CD14-positive monocyte (primary cell): Measurements from ENCODE around the gene RIC3. TPM values are rescaled to one million over a fixed set of nuclear protein-coding genes. Genes with fewer than 3 reads are reported as not detected.

Experiments used
- DNase-seq, 3 donors: peaks; one replicate each; pipeline ENCODE4 v3.0.0-alpha.2; 2011 to 2022
- H2AFZ ChIP-seq: 2 replicates; pipeline ENCODE4 v1.6.0; 2012; ENCODE audit warnings: mild to moderate bottlenecking, low read depth, low read length, inconsistent platforms; ENCODE audit not compliant: insufficient read depth, poor library complexity, severe bottlenecking
- H3K27ac ChIP-seq, 2 donors: 1 replicate in 1 of 2; 2 replicates in 1 of 2; pipeline ENCODE4 v1.5.1; 2012 to 2013; ENCODE audit warnings: low read length in 2 of 2, control low read depth in 1 of 2, inconsistent platforms in 1 of 2, low read depth in 1 of 2, mild to moderate bottlenecking in 1 of 2
- H3K27me3 ChIP-seq, 2 donors: one replicate each; pipeline versions ENCODE4 v1.6.0 to v1.6.1; 2011 to 2013; ENCODE audit warnings: low read length in 2 of 2; ENCODE audit not compliant: control insufficient read depth in 2 of 2, insufficient read depth in 2 of 2
- H3K36me3 ChIP-seq, 2 donors: replicated peaks in 1 of 2; 1 replicate in 1 of 2; 2 replicates in 1 of 2; pipeline versions ENCODE4 v1.5.1 to v1.6.1; 2012 to 2013; ENCODE audit warnings: low read length in 2 of 2, control low read depth in 1 of 2, inconsistent platforms in 1 of 2, mild to moderate bottlenecking in 1 of 2; ENCODE audit not compliant: insufficient read depth in 2 of 2, control insufficient read depth in 1 of 2
- H3K4me1 ChIP-seq, 2 donors: 1 replicate in 1 of 2; 2 replicates in 1 of 2; pipeline versions ENCODE4 v1.5.1 to v1.6.1; 2012 to 2013; ENCODE audit warnings: low read length in 2 of 2, control low read depth in 1 of 2, inconsistent platforms in 1 of 2, mild to moderate bottlenecking in 1 of 2, moderate library complexity in 1 of 2; ENCODE audit not compliant: insufficient read depth in 2 of 2, control insufficient read depth in 1 of 2
- H3K4me2 ChIP-seq: replicated peaks from 2 replicates; pipeline ENCODE3; 2012; ENCODE audit warnings: low read length, moderate library complexity, mild to moderate bottlenecking; ENCODE audit not compliant: poor library complexity, severe bottlenecking; ENCODE audit errors: extremely low read depth
- H3K4me3 ChIP-seq, 3 experiments: fragments of 200-600 bp in 1 of 3; sonication (generic) in 1 of 3; replicated peaks in 1 of 3; 1 replicate in 2 of 3; 2 replicates in 1 of 3; pipeline ENCODE4 v1.5.1; 2011 to 2013; ENCODE audit warnings: low read length in 3 of 3, mild to moderate bottlenecking in 3 of 3, control low read depth in 2 of 3, low read depth in 2 of 3, inconsistent platforms in 1 of 3, moderate library complexity in 1 of 3
- H3K79me2 ChIP-seq: 2 replicates; pipeline ENCODE4 v1.6.0; 2012; ENCODE audit warnings: mild to moderate bottlenecking, control low read depth, inconsistent platforms, low read length, moderate library complexity; ENCODE audit not compliant: insufficient read depth
- H3K9ac ChIP-seq: 2 replicates; pipeline ENCODE4 v1.6.0; 2017; ENCODE audit warnings: low read length, mild to moderate bottlenecking; ENCODE audit not compliant: insufficient read depth, poor library complexity, severe bottlenecking
- H3K9me3 ChIP-seq, 2 donors: replicated peaks in 1 of 2; 1 replicate in 1 of 2; 2 replicates in 1 of 2; pipeline versions ENCODE4 v1.5.1 to v1.6.1; 2012 to 2013; ENCODE audit warnings: low read length in 2 of 2, control low read depth in 1 of 2; ENCODE audit not compliant: control insufficient read depth in 1 of 2, insufficient read depth in 1 of 2
- H4K20me1 ChIP-seq: 2 replicates; pipeline ENCODE4 v1.6.0; 2012; ENCODE audit warnings: mild to moderate bottlenecking, low read length, control low read depth, moderate library complexity; ENCODE audit not compliant: insufficient read depth
- H3K27ac Mint-ChIP-seq, 7 donors: one replicate each; pipeline ENCODE4 v1.8.0; 2020; ENCODE audit warnings: mild to moderate bottlenecking in 7 of 7, mixed read lengths in 7 of 7, moderate library complexity in 6 of 7, inconsistent platforms in 2 of 7
- H3K27me3 Mint-ChIP-seq, 3 donors: one replicate each; pipeline ENCODE4 v1.8.0; 2021 to 2022; ENCODE audit warnings: low read depth in 3 of 3, mild to moderate bottlenecking in 3 of 3, mixed read lengths in 3 of 3, moderate library complexity in 3 of 3, inconsistent platforms in 1 of 3
- H3K36me3 Mint-ChIP-seq, 2 donors: one replicate each; pipeline ENCODE4 v1.8.0; 2020; ENCODE audit warnings: mixed read lengths in 2 of 2, inconsistent platforms in 1 of 2, mild to moderate bottlenecking in 1 of 2
- H3K4me1 Mint-ChIP-seq: one replicate; pipeline ENCODE4 v1.8.0; 2020; ENCODE audit warnings: mild to moderate bottlenecking, mixed read lengths
- H3K4me3 Mint-ChIP-seq, 2 donors: one replicate each; pipeline ENCODE4 v1.8.0; 2020; ENCODE audit warnings: mild to moderate bottlenecking in 2 of 2, mixed read lengths in 2 of 2, moderate library complexity in 1 of 2
- H3K9me3 Mint-ChIP-seq, 7 donors: one replicate each; pipeline ENCODE4 v1.8.0; 2020 to 2022; ENCODE audit warnings: mixed read lengths in 7 of 7, mild to moderate bottlenecking in 6 of 7, moderate library complexity in 6 of 7, inconsistent platforms in 2 of 7
- WGBS: methylation state at CpG from one replicate; pipeline ENCODE4 v1.1.5; 2013; ENCODE audit warnings: missing lambda C conversion rate; ENCODE audit not compliant: insufficient coverage; 5-methylcytosine and 5-hydroxymethylcytosine counted together
- intact Hi-C, 2 donors: fragments of 100-400 bp; cut with micrococcal nuclease; formaldehyde crosslinking; loops; one replicate each; pipeline versions ENCODE4 v1.15.0 to v1.15.1; 2023
- polyA plus RNA-seq, 3 donors: library from polyadenylated mRNA; depleted of rRNA in 1 of 3; unstranded in 2 of 3; stranded (reverse) in 1 of 3; fragments of 300-500 nt in 2 of 3; fragments of >200 nt in 1 of 3; fragmentation: Illumina TruSeq in 2 of 3; gene quantifications; 1 replicate in 2 of 3; 2 replicates in 1 of 3; pipeline ENCODE4 v1.2.3, GENCODE V29; 2012 to 2021
- TF ChIP-seq, protein P1 (sequence below): fragments of 200-600 bp; IDR thresholded peaks from one replicate; pipeline ENCODE4 v1.8.0; 2022; ENCODE audit warnings: antibody characterized with exemption, mild to moderate bottlenecking

The RIC3 gene
- polyA plus RNA-seq, 3 donors = 0.17 TPM; not detected in 2

DNA sequence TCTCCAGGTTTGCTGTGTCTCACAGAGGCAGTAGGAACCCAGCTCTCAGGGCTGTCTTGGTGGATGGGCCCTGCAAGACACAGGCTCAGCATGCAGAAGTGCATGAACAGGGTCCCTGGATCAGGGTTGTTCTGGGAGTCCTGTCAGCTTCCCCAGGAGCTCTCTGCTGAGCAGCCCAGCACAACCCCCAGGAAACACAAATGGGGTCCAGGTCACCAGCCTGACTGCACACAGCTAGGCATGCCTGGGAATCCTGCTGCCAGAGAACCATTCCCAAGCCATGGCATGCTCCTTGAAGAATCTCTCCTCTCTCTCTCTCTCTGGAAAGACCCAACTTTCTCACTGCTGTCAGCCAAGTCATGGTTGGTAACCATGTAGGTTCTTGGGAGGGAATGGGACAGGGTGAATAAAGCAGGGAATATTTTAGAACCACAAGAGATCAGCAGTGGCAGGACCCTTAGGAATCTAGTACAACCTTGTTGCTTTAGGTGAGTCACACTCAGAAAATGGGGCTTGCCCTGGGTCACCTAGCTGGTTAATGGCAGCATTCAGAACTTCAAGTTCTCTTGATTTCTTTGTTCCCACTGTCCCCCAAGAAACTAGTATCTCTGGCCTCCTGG is 66.4 kb downstream of the RIC3 start:
- Histone ChIP-seq H3K4me3 (no peak overlapping the region), H3K9me3 (no peaks in the 10 kb centered on the region), H3K79me2 (no peaks in the 10 kb centered on the region), H4K20me1 (no peaks in the 10 kb centered on the region), H2AFZ (no peak overlapping the region), H3K36me3 (no peaks in the 10 kb centered on the region), H3K4me2 (no peak overlapping the region), H3K4me1 (no peaks in the 10 kb centered on the region), H3K9ac (no peak overlapping the region), H3K27ac (no peak overlapping the region), H3K27me3 (no peaks in the 10 kb centered on the region)
- Mint-ChIP-seq H3K36me3 (no peaks in the 10 kb centered on the region), H3K4me1 (no peaks in the 10 kb centered on the region), H3K27ac (peak overlapping the region in 1 of 7 donors; percentile 9), H3K27me3 (peaks cover 0 to 5% (median 0%) of the 10 kb centered on the region in 3 donors), H3K9me3 (no peaks in the 10 kb centered on the region), H3K4me3 (no peak overlapping the region)
- TF ChIP-seq, protein P1, sequence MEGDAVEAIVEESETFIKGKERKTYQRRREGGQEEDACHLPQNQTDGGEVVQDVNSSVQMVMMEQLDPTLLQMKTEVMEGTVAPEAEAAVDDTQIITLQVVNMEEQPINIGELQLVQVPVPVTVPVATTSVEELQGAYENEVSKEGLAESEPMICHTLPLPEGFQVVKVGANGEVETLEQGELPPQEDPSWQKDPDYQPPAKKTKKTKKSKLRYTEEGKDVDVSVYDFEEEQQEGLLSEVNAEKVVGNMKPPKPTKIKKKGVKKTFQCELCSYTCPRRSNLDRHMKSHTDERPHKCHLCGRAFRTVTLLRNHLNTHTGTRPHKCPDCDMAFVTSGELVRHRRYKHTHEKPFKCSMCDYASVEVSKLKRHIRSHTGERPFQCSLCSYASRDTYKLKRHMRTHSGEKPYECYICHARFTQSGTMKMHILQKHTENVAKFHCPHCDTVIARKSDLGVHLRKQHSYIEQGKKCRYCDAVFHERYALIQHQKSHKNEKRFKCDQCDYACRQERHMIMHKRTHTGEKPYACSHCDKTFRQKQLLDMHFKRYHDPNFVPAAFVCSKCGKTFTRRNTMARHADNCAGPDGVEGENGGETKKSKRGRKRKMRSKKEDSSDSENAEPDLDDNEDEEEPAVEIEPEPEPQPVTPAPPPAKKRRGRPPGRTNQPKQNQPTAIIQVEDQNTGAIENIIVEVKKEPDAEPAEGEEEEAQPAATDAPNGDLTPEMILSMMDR = no peak
- intact Hi-C loops = no loop called here
- no peak for DNase-seq

DNA sequence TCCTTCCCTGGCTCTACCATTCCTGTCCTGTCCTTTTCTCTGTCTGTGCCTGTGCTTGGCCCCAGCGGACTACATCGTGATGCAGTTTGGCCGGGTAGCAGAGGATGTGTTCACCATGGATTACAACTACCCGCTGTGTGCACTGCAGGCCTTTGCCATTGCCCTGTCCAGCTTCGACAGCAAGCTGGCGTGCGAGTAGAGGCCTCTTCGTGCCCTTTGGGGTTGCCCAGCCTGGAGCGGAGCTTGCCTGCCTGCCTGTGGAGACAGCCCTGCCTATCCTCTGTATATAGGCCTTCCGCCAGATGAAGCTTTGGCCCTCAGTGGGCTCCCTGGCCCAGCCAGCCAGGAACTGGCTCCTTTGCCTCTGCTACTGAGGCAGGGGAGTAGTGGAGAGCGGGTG is 67.4 kb downstream of the RIC3 start:
- Histone ChIP-seq H3K9me3 (no peaks in the 10 kb centered on the region), H2AFZ (no peak overlapping the region), H4K20me1 (no peaks in the 10 kb centered on the region), H3K4me3 (no peak overlapping the region), H3K4me2 (no peak overlapping the region), H3K27ac (no peak overlapping the region), H3K27me3 (no peaks in the 10 kb centered on the region), H3K9ac (no peak overlapping the region), H3K36me3 (no peaks in the 10 kb centered on the region), H3K79me2 (no peaks in the 10 kb centered on the region), H3K4me1 (no peaks in the 10 kb centered on the region)
- Mint-ChIP-seq H3K4me3 (no peak overlapping the region), H3K9me3 (no peaks in the 10 kb centered on the region), H3K36me3 (no peaks in the 10 kb centered on the region), H3K27ac (peak overlapping the region in 1 of 7 donors; percentile 5), H3K27me3 (peaks cover 0 to 4% (median 0%) of the 10 kb centered on the region in 3 donors), H3K4me1 (no peaks in the 10 kb centered on the region)
- WGBS = 97% methylated on average over 10 of the region's 11 CpGs
- TF ChIP-seq, protein P1 = no peak
- DNase-seq = no peak
- intact Hi-C loops = no loop called here
